Stimulated activated CD8-positive, alpha-beta memory T cell treated with anti-CD3 and anti-CD28 coated beads, Interleukin-15, amount 100 ng/mL, for 24 hours (primary cell): ENCODE data around the gene RNF214.

ENCODE experiments used
- DNase-seq: peaks from one replicate; pipeline ENCODE4 v3.0.0-alpha.2; 2020; ENCODE audit warnings: low read depth

RNF214 gene

DNA sequence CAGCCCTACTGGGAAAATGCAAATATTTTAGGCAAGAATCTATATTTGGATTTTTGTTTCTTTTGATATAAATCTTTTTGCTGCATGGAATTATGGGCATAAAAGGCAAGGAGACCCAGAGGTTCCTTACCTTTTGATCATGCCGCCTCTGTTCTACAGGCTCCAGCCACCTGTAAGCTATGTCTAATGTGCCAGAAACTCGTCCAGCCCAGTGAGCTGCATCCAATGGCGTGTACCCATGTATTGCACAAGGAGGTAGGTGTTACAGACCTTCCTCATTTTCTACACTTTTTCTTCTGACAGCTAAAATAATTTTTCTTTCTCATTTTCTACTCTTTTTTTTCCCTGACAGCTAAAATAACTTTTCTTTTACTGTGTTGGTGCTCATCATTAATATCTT is 50.5 kb downstream of the RNF214 start:
- no peak for DNase-seq

DNA sequence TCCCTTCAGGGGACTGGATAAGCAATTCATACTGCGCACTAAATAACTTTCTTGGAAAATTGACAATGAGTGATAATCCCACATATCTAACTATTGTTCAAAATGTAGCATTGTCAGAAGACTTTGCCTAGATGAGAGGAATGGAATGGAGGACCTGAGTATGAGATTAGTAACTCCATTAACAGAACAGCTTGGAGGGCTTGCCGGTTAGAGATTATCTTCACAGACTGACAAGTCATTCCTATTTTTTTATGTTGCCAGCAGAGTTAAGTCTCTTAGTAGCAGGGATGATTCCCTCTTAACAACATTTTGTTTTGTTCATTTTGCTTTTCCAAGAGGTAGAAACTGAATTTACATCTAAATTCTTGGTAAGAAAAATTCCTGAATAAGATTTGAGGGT is 51.6 kb downstream of the RNF214 start:
- DNase-seq, result no peak

DNA sequence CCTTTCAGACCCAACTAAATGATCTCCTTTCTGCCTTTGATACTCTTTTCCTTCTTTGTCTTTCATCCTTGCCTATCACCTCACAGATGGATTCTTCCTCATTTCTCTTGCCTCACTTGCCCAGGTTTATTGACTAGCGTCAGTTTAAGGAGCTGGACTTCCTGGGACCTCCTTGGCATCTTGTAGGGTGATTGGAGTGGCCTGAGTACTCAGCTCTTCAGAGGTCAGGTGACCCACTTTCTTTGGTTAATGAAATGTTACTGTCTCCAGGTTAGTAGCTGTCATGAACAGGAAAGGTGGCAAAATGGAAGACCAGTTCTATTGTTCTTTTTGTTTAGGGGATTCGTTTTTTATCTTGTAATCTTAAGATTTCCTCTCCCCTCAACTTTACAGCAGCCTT is 54.1 kb downstream of the RNF214 start:
- no peak for DNase-seq

DNA sequence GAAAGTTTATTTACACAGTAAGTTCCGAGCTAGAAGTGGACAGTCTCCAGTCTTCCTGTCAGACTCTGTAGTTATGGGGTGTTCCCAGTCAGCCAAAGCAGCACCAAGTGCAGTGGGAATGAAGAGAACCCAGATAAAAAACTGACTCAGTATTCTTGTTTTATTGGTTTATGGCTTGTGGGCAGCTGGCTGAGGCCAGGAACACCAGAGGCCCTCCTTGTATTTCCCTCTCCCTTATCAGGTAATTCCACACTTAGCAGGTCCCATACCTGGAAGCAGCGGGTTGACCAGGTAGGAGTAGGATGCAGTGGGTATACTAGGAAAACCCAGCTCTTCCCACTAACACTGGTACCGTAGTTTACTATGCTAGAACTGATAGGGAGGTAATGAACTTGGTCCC is 55.2 kb downstream of the RNF214 start:
- DNase-seq, result no peak

DNA sequence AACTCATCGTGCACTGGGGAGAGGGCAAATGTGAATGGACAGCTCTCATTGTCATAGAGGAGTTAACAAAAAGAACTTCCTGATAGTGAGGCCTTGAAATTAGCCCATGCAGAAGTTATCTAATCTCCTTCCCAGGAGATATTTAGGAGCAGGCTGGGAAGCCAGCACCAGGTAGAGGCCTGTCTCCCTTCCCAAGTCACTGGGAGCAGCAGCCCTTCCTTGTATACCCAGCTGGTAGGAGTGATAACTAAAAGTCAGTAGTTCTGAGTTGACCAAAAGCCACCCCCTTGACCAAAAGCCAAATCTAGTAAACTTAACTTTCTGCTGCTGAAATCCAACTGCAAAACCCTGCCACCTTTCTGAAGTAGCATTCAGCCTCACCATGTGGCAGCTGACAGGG is 57.3 kb downstream of the RNF214 start:
- no peak for DNase-seq

DNA sequence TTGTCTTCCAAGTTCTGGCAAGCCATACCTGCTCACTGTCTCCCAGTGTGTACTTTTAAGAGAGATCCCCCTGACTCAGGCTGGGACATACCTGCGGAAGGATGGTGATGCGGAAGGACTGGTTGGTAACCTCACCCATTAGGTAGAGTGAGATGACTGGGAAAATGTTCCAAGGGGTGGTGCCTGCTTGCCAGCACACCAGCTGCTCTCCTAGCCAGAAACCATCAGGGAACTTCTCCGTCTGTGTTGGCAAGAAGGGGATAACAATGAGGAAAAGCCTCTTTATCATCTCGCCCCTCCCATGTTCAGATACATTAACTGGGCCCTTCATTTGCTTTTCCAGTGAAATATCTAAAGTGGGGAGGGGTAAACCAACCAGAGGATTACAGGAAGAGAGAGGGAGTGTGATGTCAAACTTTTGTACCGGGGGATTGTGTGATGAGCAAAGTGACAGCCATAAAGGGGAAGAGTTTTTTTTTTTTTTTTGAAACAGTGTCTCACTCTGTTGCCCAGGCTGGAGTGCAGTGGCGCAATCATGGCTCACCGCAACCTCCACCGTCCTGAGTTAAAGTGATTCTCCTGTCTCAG is 58.4 kb downstream of the RNF214 start, which contains the start of gene BACE1-AS:
TSS of gene BACE1-AS (plus strand) at position 538 of the 588 bp plus-strand sequence.
- DNase-seq, result no peak

DNA sequence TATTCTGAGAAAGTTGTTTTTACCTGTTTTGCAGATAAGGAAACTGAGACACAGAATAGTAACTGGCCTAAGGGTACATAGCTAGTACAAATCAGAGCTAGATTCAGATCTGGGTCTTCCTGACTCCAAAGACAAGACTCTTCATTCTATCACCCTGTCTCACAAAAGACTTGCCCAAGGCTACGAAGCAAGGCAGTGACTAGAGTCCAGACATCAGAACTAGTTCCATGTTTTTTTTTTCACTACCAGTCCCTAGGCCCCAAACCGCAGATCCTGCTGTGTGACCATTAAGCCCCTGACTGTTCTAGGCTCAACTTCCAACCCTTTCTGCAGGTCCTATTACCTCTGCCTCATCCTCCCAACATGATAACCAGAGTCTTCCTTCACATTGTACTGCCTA is 60.1 kb downstream of the RNF214 start:
- no peak for DNase-seq

DNA sequence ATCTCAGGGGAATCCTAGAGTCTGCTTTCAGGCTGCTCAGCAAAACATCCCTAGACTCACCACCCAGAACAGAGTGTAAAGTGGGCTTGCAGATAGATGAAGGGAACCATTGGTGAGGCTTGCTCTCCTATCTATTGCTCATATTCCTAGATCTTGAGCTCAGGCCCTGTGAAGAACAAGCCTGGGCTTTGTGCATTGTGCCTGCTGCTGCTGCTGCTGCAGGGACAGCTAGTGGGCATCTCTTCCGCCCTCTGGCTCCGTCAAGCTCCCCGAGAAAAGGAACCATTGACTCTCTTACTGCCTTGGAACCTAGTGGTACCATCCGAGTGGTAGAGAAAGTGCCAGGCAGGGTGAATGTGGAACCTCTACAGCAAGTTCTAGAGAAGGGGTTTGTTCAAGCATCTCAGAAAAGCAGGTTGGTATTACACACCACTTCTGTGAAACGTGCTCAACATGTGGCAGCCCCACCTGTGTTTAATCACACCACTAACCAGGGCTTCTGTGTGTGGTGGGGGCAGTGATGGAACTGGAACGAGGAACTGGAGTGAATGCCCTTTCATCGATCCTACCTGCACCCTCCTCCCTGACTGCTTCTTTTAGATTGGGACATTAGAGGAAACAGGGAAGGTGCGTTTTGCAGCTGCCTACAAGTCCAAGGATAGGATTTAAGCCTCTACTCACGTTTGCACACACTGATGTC is 63.1 kb downstream of the RNF214 start:
- no peak for DNase-seq

DNA sequence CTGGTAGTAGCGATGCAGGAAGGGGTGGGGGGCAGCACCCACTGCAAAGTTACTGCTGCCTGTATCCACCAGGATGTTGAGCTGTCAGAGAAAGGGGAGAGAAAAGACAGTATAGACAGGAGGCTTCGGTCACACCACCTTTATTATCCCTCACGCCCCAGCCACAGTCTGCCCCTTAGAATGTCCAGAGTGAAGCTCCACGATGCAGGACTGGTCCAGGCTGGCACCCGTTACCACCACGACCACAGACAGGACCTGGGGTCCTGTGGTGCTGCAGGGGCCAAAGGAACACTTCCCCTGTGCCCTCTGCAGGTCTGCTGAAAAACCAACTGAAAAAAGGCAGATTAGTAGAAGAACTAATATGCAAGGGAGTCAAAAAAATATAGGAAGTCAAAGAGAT is 64.4 kb downstream of the RNF214 start:
- no peak for DNase-seq

DNA sequence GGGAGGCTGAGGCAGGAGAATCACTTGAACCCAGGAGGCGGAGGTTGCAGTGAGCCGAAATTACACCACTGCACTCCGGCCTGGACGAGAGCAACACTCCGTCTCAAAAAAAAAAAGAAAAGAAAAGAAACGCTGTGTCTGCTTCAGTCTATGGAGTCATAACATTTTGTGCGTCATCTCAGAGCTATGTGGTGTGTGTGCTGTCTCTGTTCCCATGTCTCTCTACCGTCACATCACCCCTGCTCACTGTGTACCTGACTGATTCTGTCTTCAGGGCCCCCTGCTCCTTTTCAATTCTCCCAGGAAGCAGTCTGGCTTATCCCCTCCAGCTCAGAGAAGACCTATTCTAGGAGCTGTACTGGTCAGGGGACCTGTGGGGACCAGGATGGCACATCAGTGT is 65.7 kb downstream of the RNF214 start:
- no peak for DNase-seq

DNA sequence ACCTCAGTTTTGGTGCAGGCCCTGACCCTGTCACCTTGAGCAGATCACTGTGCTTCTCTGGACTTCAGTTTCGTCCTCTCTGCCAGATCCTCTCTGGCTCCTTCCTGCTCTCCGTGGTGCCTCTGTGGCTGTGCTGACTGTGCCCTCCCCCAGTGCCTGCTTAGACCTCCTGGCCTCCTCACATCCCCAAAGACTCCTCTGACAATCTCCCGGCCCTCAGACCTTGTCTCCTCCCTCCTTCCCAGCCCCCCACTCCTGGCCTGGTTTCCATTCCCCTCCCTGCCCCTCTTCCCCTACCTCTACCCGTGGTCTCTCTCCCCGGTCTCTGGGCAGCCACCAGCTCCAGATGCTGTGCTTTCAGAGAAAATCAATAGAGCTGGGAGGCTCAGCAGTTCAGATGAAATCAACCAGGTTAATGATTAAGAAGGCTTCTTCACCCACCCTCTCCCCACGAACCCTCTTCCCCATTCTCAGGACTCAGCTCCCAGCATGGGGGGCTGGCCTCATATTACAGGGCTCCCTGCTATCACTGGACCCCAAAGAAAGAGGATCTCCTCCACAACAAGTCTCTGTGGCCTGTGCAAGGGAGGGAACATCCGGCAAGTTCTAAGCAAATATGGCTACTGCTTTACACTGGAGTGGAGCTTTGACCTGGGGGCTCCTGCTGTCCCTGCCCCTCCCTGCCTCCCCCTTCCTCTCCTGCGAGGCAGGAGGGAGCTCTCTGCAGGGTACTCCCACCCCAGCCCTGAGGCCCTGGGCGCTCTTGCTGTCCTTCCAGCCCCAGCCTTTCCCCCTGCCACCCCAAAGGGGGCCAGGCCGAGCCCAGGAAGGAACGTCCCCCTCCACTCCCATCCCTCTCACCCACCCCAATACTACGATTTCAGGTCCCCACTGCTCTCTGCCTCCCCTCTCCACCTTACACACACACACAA is 67.1 kb downstream of the RNF214 start:
- no peak for DNase-seq

DNA sequence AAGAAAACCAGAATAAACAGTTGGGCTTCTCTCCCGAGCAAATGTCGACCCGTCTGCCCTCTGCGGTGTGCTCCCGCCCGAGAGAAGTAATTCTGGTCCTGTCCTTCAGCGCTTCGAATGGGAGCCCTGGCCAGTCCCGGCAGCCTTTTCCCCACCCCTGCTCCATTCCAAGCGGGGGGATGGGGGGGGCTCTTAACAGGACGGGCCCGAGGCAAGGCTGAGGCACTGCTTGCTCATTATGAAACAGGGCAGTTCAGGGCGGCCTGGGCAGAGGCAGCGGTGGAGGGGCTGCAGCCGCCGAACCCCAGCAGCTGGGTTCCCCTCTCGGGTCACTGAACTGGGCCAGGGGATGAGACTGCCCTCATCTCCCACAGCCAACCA is 67.8 kb downstream of the RNF214 start:
- no peak for DNase-seq

DNA sequence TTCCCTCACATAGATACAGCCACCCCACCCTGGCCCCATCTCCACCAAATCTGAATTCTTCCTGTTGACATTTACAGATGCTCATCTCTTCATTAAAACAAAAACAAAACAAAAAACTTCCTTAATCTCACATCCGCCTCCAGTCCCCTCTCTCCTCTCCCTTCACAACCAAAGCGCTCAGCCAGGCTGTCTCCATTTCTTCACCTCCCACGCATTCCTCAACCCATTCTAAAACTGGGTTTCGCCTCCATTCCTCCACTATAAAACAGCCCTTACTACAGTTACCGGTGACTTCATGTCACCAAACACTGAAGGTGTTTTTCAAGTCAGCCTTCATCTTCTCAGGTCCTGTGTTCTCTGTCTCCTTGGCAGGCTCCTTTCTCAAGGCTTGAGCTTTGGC is 68.3 kb downstream of the RNF214 start:
- DNase-seq, result no peak

DNA sequence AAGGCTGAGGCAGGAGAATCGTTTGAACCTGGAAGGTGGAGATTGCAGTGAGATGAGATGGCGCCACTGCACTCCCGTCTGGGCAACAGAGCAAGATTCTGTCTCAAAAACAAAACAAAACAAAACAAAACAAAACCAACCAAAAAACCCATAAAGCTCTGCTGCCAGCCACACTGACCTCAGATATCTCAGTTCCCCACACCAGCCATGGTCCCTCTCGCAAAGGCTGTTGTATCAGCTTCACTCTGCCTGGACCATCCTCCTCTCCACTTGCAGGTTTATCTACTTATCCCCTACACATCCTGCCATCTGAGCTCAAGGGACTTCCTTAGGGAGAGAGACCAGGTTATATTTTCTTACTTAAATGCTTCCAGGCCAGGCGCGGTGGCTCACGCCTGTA is 69.8 kb downstream of the RNF214 start:
- no peak for DNase-seq

DNA sequence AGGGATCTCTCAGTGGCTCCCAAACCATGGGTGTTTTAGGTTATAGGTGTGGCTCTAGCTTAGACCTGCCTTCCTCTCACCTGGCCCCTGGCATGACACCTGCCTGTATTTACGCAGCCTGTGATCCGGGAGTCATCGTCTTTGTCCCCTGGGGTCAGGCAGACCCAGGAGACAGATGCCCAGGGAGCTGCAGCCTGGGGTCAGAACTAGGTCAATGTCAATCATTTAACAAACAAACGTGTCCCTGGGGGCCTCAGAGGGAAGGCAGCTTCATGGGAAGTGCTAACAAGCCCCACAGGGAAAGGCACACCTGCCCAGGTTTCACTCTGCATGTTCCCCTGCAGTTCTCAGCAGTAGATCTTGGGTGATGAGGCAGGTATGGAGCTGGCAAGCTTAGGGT is 70.6 kb downstream of the RNF214 start:
- no peak for DNase-seq

DNA sequence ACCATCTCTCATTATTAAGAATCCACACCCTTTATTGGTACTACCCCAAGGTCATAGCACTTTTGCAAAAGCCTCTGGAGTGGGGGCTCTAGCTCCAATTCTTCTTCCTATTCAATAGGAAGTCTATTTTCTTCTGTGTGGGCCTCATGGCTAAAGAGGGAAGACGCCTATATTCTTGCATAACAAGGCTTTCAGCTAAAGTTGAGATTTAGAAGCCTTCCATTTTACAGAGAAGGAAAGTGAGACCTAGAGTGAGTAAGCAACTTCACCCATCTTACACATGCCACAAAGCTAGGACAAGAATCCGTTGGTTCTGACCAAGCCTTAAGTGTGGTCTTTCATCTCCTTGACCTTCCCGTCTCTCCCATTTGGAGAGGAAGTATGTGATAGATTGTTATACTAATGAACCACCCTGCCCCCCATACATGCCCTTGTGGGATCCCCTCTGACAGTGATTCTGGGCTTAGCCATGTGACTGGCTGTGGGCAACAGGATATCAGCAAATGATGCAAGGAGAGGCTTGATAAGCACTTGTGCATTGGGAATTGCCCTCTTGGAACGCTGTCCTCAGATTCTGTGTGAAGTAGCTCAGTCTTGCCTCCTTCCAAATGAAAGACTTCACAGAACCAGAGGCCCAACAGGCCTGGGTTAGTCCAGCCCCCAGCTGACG is 71.3 kb downstream of the RNF214 start:
- no peak for DNase-seq

DNA sequence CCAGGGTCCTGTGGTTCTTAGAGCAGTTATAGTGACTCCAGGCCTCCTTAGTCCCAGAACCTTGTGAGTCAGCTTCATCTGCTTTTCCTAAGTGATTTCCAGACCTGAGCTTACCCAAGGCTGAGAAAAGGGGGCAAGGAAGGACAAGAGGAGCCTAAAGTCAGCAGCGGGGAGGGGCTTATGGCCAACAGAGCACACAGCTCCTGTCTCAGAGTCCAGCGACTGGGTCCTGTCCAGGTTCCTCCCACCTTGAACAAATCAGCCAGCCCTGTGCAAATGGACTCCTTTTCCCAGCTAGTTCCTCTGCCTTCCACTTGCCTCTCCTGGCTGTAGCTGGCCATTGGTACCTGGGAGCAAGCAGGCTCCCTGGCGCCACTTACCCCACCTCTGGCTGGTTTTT is 72.7 kb downstream of the RNF214 start:
- DNase-seq, result no peak

DNA sequence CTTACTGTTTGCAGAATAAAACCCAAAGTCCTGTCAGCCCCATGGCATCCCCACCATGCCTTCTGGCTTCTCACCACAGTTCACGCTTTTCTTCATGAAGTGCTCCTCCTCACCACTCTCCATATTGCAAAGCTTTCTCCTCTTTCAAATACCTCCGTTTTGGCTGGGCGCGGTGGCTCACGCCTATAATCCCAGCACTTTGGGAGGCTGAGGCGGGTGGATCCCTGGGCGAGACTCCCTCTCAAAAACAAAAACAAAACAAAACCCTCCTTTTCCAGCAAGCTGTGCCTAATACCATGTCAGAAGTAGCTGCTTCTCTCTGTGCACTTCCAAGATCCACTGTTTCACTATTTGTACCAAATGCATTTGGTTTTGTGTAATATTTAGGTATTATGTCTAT is 76.8 kb downstream of the RNF214 start:
- no peak for DNase-seq

DNA sequence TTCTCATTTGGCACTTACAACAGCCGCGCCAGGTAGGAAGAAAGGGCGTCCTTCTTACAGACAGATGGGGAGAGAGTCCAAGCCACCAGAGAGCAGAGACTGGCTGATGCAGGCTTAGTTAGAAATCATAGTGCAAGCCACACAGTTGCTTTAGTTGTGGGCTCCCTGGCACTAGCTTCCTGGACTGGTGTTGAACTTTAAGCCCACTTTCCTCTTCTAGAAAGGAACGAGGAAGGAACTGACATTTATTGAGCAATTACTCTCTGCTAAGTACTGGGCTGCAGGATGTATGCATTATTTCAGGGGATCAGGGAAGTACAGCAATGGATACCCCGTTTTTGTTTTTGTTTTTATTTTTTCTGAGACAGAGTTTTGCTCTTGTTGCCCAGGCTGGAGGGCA is 80.6 kb downstream of the RNF214 start:
- DNase-seq, result no peak

DNA sequence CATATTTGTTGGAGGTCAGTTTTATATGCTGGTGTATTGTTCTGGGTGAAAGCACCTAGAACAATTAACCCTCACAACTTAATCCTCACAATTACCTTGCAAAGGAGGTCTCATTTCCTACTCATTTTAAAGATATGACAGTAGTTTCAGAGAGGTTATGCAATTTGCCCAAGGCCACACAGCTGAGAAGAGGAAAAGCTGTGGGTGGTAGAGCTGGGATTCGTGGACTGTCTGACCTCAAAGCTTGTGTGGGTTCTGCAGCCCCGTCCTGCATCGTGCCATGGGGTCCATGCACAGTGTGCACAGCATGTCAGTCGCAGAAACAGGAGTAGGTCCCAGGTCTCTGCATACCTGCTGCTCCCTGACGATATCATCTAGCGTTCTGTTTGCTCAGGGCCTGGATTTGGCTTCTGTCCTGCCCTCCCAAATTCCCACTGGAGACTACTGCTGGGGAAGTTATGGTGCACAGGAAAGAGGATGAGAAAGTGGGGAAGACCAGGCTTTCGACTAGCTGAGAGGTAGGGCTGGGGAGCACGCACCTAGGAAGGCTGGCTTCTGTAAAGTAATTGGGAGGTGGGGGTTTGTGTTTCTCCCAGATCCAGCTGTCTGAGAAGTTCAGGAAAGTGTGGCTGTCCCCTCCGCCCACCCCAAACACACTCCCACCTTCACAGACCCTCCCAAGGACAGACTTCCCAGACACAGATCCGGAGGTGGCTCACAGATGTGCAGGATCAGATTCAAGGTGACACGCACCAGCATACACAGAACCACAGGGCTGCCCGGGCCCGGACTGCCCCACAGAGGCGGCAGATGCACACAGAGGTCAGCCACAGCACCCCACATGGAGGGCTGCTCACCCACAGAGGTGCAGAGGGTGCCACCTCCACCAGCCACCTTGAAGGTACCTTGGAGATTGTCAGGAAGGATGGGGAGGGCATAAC is 81.6 kb downstream of the RNF214 start:
- DNase-seq, result no peak

DNA sequence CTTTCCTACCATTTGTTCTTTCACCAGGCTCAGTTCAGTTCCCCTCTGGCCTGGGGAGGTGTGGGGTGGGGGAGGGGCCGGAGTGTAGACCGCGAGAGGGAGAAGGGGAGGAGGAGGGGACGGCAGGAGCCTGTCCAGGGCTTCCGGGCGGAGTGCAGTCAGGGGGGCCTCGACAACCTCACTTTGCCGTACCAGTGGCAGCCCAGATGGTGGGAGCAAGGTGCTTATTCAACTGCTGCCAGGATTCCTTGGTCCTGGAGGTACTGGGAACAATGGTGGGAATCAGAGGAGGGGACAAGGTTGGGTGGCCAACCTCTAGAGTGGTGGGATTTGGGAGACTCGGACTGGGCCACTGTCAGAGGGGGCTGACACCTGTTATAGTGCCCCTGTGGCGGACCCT is 82.4 kb downstream of the RNF214 start:
- no peak for DNase-seq
